ENCODE data around the gene TANGO6.
A peak's percentile ranks its signal among the peaks of the same experiment; 100 is the strongest.

Gene TANGO6

DNA sequence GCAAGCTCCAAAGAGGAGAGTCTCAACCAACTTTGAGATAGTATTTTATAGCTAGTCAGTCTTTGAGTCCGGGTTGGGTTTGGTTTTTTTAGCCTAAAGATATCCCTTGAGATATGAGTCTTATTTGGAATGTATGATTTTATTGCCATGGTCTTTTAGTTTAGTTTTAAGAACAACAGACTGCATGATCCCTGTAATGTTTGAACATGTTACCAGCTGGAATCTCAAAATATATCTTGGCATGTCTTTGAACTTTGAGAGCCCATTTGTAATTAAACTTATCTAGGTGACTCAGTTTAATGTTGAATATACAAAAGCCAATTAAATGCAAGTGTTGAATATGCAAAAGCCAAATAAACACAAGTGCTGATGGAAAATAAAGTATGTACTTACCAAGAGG is 100.6 kb downstream of the TANGO6 start:
- H3K4me3 ChIP-seq (ENCODE audit: low read depth, low read length), result no peak overlapping the region
- TF ChIP-seq, protein P1, sequence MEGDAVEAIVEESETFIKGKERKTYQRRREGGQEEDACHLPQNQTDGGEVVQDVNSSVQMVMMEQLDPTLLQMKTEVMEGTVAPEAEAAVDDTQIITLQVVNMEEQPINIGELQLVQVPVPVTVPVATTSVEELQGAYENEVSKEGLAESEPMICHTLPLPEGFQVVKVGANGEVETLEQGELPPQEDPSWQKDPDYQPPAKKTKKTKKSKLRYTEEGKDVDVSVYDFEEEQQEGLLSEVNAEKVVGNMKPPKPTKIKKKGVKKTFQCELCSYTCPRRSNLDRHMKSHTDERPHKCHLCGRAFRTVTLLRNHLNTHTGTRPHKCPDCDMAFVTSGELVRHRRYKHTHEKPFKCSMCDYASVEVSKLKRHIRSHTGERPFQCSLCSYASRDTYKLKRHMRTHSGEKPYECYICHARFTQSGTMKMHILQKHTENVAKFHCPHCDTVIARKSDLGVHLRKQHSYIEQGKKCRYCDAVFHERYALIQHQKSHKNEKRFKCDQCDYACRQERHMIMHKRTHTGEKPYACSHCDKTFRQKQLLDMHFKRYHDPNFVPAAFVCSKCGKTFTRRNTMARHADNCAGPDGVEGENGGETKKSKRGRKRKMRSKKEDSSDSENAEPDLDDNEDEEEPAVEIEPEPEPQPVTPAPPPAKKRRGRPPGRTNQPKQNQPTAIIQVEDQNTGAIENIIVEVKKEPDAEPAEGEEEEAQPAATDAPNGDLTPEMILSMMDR (IDR thresholded peaks at IDR 0.05; ENCODE audit: low read depth, low read length, missing control alignments), result no peak
- DNase-seq (ENCODE audit: low read depth), result no peak
- in situ Hi-C loops (cut with HindIII; ENCODE audit: low sequenced_read_pairs), result no loop called here

DNA sequence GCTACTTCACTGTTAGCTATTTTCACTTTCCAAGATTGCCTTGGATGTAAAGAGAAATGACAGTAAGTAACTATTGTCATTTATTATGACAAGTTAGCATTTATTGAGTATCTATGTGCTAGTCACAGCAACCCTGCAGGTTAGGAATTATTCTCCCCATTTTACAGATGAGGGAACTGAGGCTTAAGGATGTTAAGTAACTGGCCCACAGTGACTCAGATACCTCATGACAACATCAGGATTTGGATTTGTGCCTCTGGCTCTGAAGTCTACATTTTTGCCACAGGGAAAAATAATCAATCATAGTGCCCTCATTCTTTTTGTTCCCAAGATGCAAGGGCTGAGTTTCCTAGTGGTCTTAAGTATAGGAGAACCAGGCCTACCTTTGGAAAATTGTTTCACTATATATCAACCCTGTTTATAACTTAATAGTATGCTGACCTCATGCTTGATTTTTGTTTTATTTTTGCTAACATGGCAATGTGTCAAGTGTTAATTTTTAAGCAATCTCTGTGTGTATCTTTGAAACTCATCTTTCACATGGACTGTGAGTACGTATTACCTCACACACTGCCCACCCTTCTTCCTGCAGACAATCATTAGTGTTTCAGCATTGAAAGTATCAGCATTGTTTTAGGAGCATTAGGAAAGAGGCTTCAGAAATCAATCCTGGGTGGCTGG is 105.0 kb downstream of the TANGO6 start:
- in situ Hi-C loops (cut with HindIII; ENCODE audit: low sequenced_read_pairs), result no loop called here
- H3K4me3 ChIP-seq (ENCODE audit: low read depth, low read length), result no peak overlapping the region
- no peak for DNase-seq (ENCODE audit: low read depth)
- TF ChIP-seq, protein P1 (IDR thresholded peaks at IDR 0.05; ENCODE audit: low read depth, low read length, missing control alignments), result no peak

DNA sequence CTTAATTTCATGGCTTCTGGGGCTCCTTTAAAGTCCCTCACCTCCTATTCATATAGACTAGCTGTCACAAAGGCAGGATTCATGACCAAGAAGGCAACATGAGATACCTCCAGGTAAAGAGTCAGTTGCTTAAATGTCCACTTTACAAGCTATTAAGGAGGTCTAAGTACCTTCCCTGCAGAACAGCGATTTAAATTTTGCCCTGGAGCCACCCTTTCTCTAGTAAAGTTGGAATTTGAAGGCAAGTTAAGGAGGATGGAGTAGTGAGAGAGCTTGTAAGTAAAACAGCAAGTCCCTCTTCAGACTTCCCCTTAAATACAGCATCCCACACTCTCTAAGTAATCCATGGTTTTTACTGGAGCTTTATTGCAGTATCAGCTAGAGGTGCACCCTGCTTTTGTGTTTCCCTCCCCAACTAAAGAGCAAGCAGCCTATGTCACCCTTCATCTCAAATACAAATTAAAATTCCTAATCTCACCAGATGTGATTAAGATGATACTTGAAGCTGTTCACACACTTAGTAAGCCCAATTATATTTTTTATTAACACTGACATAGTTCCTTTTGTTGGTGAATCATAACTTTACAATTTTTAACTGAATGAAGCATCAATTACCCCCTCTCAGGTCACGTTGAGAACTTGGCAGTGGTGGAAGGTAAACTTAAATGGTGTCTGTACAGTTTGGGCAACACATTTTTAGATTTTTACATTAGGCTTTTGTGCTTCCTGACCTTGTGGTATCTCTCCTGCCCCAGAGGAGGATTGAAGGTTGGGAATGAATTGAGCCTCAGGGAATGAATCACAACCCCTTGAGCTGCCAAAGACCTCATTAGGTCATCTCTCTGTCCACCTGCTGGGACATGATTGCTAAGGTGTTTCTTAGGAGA is 108.9 kb downstream of the TANGO6 start:
- in situ Hi-C loops (cut with HindIII; ENCODE audit: low sequenced_read_pairs), result no loop called here
- TF ChIP-seq, protein P1 (IDR thresholded peaks at IDR 0.05; ENCODE audit: low read depth, low read length, missing control alignments), result no peak
- DNase-seq (ENCODE audit: low read depth), result peak; percentile 43
- no peak overlapping the region for H3K4me3 ChIP-seq (ENCODE audit: low read depth, low read length)

DNA sequence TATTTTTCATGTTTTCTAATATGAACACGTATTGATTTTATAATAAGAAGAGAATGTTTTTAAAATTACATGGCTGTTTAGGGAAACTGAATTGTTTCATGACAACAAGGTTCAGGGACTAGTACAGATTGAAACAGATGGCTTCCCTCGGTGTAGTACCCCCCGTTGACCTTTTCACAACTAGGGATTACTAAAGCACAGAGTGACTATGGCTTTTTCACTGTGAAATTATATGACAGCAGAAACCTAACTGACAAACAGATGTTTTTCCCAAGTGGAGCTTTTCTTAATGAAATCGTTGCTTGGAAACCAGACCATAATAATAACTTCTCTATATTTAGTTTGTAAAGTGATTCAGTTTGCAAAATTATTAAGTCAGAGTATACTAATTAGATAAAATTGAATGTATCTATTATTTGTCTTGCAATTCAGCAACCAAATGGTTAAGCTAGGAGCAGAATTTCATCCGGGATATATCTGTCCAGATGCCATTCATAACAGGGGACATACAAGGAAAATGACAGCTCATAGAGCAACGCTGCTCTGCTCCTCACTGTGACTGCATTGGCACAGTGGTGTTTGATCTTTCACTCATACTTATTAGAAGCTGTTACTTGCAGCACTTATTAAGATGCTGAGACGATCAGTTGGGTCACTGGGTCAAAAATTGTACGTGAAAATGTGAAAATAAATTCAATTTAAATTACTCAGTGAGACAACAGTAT is 111.7 kb downstream of the TANGO6 start:
- TF ChIP-seq, protein P1 (IDR thresholded peaks at IDR 0.05; ENCODE audit: low read depth, low read length, missing control alignments), result no peak
- in situ Hi-C loops (cut with HindIII; ENCODE audit: low sequenced_read_pairs), result no loop called here

DNA sequence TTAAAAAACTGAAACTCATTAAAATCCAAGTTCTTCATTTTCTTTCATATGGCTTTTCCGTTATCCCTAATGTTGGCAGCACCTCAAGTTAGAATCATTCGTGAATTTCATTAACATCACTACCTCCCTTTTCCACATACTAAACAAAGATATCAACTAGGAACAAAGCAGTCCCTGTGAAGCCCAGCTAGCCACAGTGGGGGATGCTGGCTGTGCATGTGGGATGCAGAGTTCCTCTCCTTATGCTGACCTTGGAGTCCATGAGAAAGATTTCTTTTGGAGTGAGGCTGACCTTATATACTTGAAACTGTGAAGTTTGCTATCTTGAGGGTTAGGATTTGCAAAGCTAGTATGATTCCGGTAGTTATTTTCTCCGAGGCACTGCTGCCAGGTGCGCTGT is 117.6 kb downstream of the TANGO6 start:
- DNase-seq (ENCODE audit: low read depth), result no peak
- in situ Hi-C loops (cut with HindIII; ENCODE audit: low sequenced_read_pairs), result no loop called here
- TF ChIP-seq, protein P1 (IDR thresholded peaks at IDR 0.05; ENCODE audit: low read depth, low read length, missing control alignments), result no peak
- H3K4me3 ChIP-seq (ENCODE audit: low read depth, low read length), result no peak overlapping the region

More for the DNA sequence above, 111.7 kb downstream of the TANGO6 start:
- DNase-seq (ENCODE audit: low read depth), result no peak
- H3K4me3 ChIP-seq (ENCODE audit: low read depth, low read length), result no peak overlapping the region

DNA sequence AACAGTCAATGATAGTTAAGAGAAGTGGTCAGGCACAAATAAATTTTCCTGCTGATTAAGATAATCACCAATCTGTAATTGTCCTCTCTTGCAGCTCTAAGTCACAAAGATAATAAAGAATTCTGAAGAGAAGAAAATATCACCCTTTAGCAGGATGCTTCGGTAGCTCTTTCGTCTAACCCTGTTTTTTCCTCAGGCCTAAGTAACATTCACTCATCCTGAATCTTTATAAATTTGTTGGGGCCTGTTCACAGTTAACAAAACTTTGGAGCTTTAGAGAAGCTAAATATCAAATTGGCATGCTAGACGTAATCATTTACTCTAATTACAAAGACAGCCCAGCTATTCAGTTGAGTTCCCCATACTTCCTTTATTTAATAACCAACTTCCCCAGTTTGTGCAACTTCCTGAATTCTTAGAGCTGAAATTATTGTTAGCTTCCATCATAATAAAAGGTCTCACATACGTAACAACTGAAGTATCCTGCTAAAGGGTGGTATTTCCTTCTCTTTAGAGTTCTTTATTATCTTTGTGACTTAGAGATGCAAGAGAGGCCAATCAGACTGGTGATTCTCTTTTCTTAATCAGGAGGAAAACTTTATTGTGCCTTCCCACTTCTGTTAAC is 118.6 kb downstream of the TANGO6 start:
- no peak for DNase-seq (ENCODE audit: low read depth)
- TF ChIP-seq, protein P1 (IDR thresholded peaks at IDR 0.05; ENCODE audit: low read depth, low read length, missing control alignments), result no peak
- H3K4me3 ChIP-seq (ENCODE audit: low read depth, low read length), result no peak overlapping the region
- in situ Hi-C loops (cut with HindIII; ENCODE audit: low sequenced_read_pairs), result no loop called here
